Measurements from ENCODE around the gene ZNF428. TPM values are rescaled to one million over a fixed set of nuclear protein-coding genes. Genes with fewer than 3 reads are reported as not detected.

The ZNF428 gene
- total RNA-seq, 1 donor from 2014 or later: 27.1 TPM

GRCh38 chr19:43575955-43576878, 43.2 kb downstream of the ZNF428 start:
- peak overlapping the region; percentile 38 for H3K27ac ChIP-seq
- ATAC-seq: no peak
- no peak for TF ChIP-seq CTCF (IDR thresholded peaks at IDR 0.05)
- no peak for DNase-seq
- peaks cover 18% of the 10 kb centered on the region for H3K4me1 ChIP-seq
- no peaks in the 10 kb centered on the region for H3K27me3 ChIP-seq
- no peaks in the 10 kb centered on the region for H3K9me3 ChIP-seq
- H3K4me3 ChIP-seq: peak overlapping the region; percentile 98
- no peaks in the 10 kb centered on the region for H3K36me3 ChIP-seq
- intact Hi-C loops (cut with DNase I): no loop called here

GRCh38 chr19:43575156-43575950, 44.1 kb downstream of the ZNF428 start, which contains the start of the genes PINLYP and XRCC1:
PINLYP (plus strand) TSS chr19:43575801; CDS start chr19:43577192, 1,391 bp downstream.
XRCC1 (minus strand) TSS chr19:43575527; CDS start chr19:43575458, 69 bp downstream.
- H3K4me1 ChIP-seq: peaks cover 18% of the 10 kb centered on the region

DNA sequence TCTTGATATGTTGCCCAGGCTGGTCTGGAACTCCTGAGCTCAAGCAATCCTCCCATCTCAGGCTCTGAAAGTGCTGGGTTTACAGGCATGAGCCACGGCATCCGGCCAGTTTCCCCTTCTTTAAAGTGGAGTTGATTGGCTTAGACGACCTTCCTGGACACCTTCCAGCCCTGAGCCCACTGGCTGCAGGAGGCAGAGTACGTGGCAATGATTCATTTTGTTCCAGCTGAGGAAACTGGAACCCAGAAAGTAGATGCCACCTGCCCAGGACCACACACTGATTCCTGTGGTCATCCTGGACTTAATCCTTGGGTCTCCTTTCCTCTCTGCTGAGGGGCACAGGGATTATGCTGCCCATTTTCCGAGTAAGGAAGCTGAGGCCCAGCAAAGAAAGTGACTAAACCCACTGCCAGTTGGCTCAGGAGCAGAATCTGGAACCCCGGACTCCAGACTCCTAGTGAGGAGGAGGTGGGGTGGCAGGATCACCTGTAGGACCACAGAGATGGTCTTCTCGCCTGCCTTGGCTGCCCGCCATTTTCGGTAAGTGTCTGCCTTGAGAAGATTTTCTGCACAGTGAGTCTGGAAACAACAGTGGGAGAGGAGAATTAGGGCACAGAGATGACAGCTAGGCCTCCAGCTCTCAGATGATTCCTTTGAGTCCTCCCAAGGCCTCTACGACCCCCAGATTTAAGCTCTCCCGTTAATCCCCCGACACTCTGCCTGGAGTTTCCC, 44.8 kb downstream of the ZNF428 start:
- Histone ChIP-seq H3K4me3 (peak overlapping the region; percentile 98), H3K36me3 (no peaks in the 10 kb centered on the region), H3K27ac (peak overlapping the region; percentile 87), H3K4me1 (peaks cover 18% of the 10 kb centered on the region), H3K27me3 (no peaks in the 10 kb centered on the region), H3K9me3 (no peaks in the 10 kb centered on the region)
- ATAC-seq (no peak), DNase-seq (no peak)
- no peak for TF ChIP-seq CTCF (IDR thresholded peaks at IDR 0.05)
- intact Hi-C loops (cut with DNase I): no loop called here

More at GRCh38 chr19:43575156-43575950, 44.1 kb downstream of the ZNF428 start, which contains the start of the genes PINLYP and XRCC1:
- H3K36me3 ChIP-seq: no peaks in the 10 kb centered on the region
- no peaks in the 10 kb centered on the region for H3K9me3 ChIP-seq
- peak within 1 kb of the TSS; percentile 98 for H3K4me3 ChIP-seq
- no peak for TF ChIP-seq CTCF (IDR thresholded peaks at IDR 0.05)
- intact Hi-C loops (cut with DNase I): no loop called here
- peak within 1 kb of the TSS; percentile 87 for H3K27ac ChIP-seq
- H3K27me3 ChIP-seq: no peaks in the 10 kb centered on the region
- ATAC-seq: peak; percentile 99
- DNase-seq: peak; percentile 98

DNA sequence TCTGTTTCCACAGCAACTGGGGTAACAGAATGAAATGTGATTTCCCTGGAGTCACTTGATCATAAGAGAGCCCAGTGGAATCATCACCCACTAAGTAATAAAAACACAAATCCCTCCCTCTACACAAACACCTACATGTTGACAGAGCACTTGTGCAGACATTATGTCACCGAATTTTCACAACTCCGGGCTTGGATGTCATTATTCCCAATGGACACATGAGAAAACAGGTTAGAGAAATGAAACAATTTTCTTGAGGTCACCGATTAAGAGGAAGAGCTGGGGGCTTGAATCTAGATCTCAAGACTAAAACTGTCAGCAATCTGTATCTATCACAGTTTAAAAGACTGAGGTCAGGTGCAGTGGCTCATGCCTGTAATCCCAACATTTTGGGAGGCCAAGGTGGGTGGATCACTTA, 47.2 kb downstream of the ZNF428 start:
- DNase-seq: no peak
- Histone ChIP-seq H3K27me3 (no peaks in the 10 kb centered on the region), H3K4me3 (no peak overlapping the region), H3K4me1 (peaks cover 18% of the 10 kb centered on the region), H3K9me3 (no peaks in the 10 kb centered on the region), H3K27ac (no peak overlapping the region), H3K36me3 (no peaks in the 10 kb centered on the region)
- ATAC-seq: no peak
- intact Hi-C loops (cut with DNase I): no loop called here
- TF ChIP-seq CTCF (IDR thresholded peaks at IDR 0.05): no peak

- no peaks in the 10 kb centered on the region for H3K36me3 ChIP-seq
- H3K27ac ChIP-seq: no peak overlapping the region
- ATAC-seq (peak; percentile 23), DNase-seq (no peak)
- intact Hi-C loops (cut with DNase I): no loop called here
- TF ChIP-seq CTCF (IDR thresholded peaks at IDR 0.05): no peak
- H3K4me3 ChIP-seq: no peak overlapping the region
- peaks cover 12% of the 10 kb centered on the region for H3K4me1 ChIP-seq
- no peaks in the 10 kb centered on the region for H3K9me3 ChIP-seq
- H3K27me3 ChIP-seq: no peaks in the 10 kb centered on the region
Observed at GRCh38 chr19:43570174-43570791, 49.1 kb downstream of the ZNF428 start.
